CD4-positive, alpha-beta T cell treated with Interferon alpha-2 for 1 hour (primary cell): Measurements from ENCODE around the gene POP4.
"Not testable (repeated sequence)": the region's sequence is repeated elsewhere in the genome, so short reads cannot be mapped to it uniquely, and the experiment has no call there.

Experiments used
- DNase-seq, 2 donors: peaks; one replicate each; pipeline ENCODE4 v3.0.0-alpha.2; 2020 to 2022

Gene POP4

GRCh38 chr19:29614046-29614445 lies 8.0 kb downstream of the POP4 start:
- no peak for DNase-seq

DNA sequence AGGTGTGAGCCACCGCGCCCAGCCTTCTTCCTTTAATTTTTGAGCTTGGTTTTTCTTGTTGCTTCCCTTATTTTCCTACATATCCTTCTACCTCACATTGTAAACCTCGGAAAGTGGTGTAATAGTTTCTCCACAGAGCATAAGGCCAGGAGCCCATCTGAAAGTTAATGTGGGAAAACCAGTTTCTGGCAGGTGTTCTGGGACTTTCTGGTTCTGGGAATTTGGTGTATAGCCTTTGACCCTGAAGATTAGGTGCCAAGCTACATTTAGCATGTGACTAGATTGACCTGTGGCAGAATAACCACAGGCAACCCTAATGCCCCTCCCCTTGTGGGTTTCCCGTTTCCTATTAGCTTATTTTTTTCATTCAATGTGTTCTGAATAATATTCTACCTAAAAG lies 8.7 kb downstream of the POP4 start:
- DNase-seq = no peak

GRCh38 chr19:29615891-29616425 lies 9.9 kb downstream of the POP4 start:
- no peak for DNase-seq

- no peak for DNase-seq
These were observed 10.5 kb downstream of the POP4 start for GRCh38 chr19:29616541-29616940.

- DNase-seq = no peak
These were observed 11.5 kb downstream of the POP4 start for GRCh38 chr19:29617366-29618266.

DNA sequence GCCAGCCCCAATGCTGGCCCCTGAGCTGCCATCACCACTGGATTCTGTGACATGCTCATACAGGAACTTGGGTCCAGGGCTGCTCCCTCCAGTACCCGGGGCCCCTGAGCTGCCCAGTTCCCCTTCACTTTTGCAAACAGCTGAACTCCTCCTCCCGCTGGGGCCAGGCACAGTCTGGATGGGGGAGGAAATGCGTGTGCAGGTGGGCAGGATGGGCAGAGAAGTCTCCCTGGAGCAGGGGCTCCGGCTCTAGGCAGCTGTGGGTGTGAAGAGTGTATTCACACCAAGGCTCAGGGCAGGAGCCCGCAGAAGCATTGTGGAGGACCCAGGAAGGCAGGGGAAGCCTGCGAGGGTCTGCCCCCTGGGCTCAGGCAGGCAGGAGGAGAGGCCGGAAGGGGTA lies 12.4 kb downstream of the POP4 start:
- no peak for DNase-seq

DNA sequence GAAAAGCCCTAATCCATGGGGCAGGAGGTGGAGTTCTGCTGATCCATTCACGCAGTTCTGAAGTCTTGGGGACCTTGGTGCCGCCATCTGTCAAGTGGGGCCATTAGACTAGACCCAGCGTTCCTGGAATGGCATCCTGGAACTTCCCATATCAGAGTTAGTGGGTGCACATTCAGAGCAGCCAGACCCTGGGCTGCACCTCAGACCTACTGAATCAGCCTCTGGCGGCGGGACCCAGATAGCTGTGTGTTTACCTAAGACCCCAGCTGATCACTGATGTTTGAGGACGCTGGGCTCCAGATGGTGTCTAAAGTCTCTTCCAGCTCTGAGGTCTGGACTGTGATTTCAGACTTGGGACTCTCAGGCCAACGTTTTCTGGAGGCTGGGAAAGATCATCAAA lies 12.8 kb downstream of the POP4 start:
- DNase-seq = no peak

- no peak for DNase-seq
These were observed 14.9 kb downstream of the POP4 start for GRCh38 chr19:29620931-29621351.

DNA sequence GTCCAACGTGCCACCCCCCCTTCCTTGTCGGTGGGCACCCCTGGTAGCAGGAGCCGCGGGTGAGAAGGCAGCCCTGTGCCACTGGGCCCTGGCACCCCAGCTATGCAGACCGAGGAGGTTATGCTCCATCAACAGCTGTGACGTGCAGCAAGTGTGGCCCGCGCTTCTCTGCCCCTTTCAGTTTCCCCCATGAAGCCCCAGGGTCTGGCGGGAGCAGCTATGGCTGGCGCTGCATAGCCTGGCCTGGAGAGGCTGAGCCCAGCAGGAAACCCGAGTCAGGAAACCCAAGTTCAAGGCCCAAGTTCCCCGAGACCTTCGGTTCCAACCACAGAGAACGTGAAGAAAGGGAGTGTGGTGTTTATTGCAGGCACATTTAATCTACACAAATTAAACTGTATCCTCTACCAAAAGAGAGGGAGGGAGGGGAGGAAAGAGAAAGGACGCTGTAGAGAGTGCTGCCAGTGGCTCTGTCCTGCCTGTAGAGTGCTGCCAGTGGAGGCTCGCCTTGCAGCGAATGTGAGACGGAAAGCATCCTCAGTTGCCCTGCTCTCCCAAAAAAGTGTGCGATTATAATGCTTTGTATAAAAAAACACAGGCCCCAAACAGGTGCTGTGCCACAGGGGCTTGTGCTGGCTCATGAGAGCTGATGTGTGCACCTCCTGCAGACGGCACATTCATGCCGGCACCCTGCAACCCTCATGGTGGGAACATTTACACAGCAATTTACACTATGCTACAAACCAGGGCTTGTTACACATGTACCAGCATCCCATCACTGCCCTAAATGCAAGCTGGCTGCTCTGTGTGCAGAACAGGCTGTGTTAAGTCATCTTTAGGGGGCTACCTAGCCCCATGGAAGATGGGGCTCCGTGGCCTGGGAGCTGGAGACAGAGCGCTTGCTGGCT lies 16.3 kb downstream of the POP4 start:
- DNase-seq = peak in 1 of 2 donors; percentile 42

DNA sequence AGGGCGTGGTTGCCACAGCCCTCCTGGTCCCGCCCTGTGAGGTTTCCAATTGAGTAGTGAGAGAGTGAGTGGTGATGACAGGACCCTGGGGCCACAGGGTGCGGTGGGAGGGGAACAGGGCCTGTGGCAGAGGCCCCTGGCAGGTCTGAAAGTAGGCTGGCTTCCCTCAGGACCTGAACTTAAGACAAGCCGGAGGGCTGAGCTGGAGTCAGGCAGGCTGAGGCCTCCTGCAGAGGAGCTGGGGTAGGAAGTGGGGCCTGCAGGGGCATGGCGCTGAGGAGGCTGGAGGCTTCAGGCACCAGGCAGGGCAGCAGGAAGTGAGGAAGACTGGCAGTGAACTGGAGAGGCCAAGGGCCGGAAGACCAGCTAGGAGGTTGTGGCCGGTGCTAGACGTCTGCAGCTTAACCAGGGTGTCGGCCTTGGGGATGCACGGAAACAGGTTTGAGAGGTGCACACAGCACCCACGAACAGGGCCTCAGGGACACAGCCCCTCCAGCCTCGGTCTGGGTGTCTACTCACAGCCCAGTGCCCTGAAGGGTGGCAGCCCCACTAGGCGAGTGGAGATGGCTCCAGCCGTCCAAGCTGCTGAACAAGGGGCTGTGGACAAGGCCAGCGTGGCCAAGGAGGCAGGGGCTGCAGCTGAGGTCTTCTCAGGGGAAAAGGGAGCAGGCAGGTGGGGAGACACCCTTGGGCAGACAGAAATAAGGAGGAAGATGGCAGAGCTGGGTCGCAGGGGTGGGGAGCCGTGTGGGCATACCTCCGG lies 17.8 kb downstream of the POP4 start:
- peak; percentile 11 to 41 for DNase-seq

GRCh38 chr19:29624489-29625185 lies 18.6 kb downstream of the POP4 start:
- no peak for DNase-seq

GRCh38 chr19:29625186-29625651 lies 19.1 kb downstream of the POP4 start:
- no peak for DNase-seq

GRCh38 chr19:29626386-29626785 lies 20.3 kb downstream of the POP4 start:
- DNase-seq = no peak

- not testable (repeated sequence) for DNase-seq
These were observed 20.7 kb downstream of the POP4 start for GRCh38 chr19:29626832-29627231.

DNA sequence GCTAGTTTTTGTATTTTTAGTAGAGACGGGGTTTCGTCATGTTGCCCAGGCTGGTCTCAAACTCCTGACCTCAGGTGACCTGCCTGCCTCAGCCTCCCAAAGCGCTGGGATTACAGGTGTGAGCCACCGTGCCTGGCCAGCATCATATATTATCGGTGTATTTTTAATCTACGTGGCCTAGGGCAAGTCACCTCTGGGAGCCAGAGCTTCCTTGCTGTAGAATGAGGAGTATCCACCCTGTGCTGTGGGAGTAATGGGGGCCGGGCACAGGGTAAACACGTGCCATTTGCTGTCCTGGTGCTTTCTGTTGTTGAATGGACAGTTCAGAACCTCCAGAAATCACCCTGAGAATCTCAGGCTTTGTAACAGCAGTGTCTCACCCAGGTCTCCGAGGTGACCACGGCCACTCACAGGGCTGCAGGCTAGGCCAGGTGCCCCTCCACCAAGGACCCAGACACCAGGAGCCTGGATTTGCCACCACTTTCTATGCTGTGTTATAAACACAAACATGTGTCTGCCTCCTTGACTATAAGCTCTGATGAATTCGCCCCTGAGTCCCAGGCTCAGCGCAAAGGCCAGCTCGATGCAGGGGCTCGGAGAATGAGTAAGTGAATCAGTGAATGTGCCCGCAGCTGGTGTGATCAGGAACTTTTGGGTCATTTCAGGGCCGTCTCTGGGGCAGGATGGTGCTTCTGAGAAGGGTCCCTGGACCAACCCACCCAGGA lies 22.7 kb downstream of the POP4 start:
- no peak for DNase-seq

DNA sequence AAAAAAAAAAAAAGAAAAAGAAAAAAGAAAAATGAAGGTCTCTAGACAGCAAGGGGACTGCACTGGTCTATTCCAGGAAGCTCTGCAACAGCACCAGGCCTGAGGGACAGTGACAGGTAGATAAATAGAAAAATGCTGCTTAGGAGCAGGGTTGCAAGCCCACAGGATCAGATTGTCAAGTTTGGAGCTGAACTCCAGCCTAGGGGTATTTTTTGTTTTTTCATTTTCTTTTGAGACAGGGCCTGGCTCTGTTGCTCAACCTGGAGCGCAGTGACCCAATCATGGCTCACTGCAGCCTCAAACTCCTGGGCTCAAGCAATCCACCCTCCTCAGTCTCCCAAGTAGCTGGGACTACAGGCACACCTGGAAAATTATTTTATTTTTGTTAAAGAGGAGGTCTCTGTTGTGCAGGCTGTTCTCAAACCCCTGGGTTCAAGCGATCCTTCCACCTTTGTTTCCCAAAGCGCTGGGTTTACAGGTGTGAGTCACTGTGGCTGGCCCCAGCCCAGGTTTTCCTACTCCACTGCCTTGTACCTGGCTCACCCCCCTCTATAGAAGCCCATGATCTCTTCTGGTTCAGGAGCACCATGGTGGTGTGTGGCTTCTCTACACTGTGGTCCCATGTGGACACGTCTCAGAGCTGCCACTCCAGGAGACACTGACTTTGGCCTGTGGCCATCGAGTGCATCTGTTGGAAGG lies 23.9 kb downstream of the POP4 start:
- no peak for DNase-seq

GRCh38 chr19:29630655-29631054 lies 24.6 kb downstream of the POP4 start:
- no peak for DNase-seq

GRCh38 chr19:29631450-29631849 lies 25.4 kb downstream of the POP4 start:
- no peak for DNase-seq

DNA sequence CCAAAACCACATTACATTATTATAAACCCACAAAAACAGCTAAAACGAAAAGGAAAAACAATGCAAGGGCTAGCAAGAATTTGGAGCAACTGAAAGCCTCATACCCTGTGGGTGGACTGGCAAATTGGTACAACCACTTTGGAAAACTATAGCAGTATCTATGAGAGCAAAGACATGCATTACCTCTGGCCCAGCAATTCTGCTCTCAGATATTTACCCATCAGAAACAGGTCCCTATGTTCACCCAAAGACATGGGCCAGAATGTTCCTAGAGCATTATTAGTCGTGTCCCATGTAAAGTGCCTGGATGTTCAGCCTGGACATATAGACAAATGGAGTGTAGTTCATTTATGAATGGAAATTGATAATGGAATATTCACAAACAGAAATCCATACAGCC lies 27.9 kb downstream of the POP4 start:
- no peak for DNase-seq

GRCh38 chr19:29634423-29635130 lies 28.5 kb downstream of the POP4 start:
- DNase-seq = no peak
